ENCODE data around the gene TESK2.

The TESK2 gene

GRCh38 chr1:45508295-45509151, 17.6 kb upstream of the TESK2 start:
- H3K27ac ChIP-seq (ENCODE audit: low read length): no peak overlapping the region
- H3K9me3 ChIP-seq (ENCODE audit: control insufficient read depth in 2 of 2, low read length in 2 of 2): no peaks in the 10 kb centered on the region
- peaks cover 5% of the 10 kb centered on the region for H3K4me1 ChIP-seq (ENCODE audit: control insufficient read depth, insufficient read depth, low read length)
- no peak overlapping the region for H3K4me3 ChIP-seq (ENCODE audit: low read length in 2 of 2)
- no peaks in the 10 kb centered on the region for H3K27me3 ChIP-seq (ENCODE audit: control insufficient read depth in 1 of 2, insufficient read depth in 2 of 2, low read length in 2 of 2)
- peak overlapping the region in 1 of 2 donors; percentile 36 for H3K9ac ChIP-seq (ENCODE audit: low read length in 2 of 2)
- H3K36me3 ChIP-seq (ENCODE audit: control insufficient read depth in 2 of 2, insufficient read depth in 2 of 2, low read length in 2 of 2): peaks cover 40 to 41% of the 10 kb centered on the region in 2 donors

GRCh38 chr1:45507893-45508292, 16.9 kb upstream of the TESK2 start:
- H3K4me3 ChIP-seq (ENCODE audit: low read length in 2 of 2): no peak overlapping the region
- H3K9me3 ChIP-seq (ENCODE audit: control insufficient read depth in 2 of 2, low read length in 2 of 2): no peaks in the 10 kb centered on the region
- peaks cover 5% of the 10 kb centered on the region for H3K4me1 ChIP-seq (ENCODE audit: control insufficient read depth, insufficient read depth, low read length)
- no peak overlapping the region for H3K9ac ChIP-seq (ENCODE audit: low read length in 2 of 2)
- peak overlapping the region; percentile 18 for H3K27ac ChIP-seq (ENCODE audit: low read length)
- H3K36me3 ChIP-seq (ENCODE audit: control insufficient read depth in 2 of 2, insufficient read depth in 2 of 2, low read length in 2 of 2): peaks cover 36 to 40% of the 10 kb centered on the region in 2 donors
- no peaks in the 10 kb centered on the region for H3K27me3 ChIP-seq (ENCODE audit: control insufficient read depth in 1 of 2, insufficient read depth in 2 of 2, low read length in 2 of 2)

- Histone ChIP-seq H3K36me3 (ENCODE audit: control insufficient read depth in 2 of 2, insufficient read depth in 2 of 2, low read length in 2 of 2) (peaks cover 32 to 34% of the 10 kb centered on the region in 2 donors), H3K27ac (ENCODE audit: low read length) (no peak overlapping the region), H3K4me3 (ENCODE audit: low read length in 2 of 2) (no peak overlapping the region), H3K4me1 (ENCODE audit: control insufficient read depth, insufficient read depth, low read length) (peaks cover 5% of the 10 kb centered on the region), H3K9ac (ENCODE audit: low read length in 2 of 2) (no peak overlapping the region), H3K9me3 (ENCODE audit: control insufficient read depth in 2 of 2, low read length in 2 of 2) (no peaks in the 10 kb centered on the region), H3K27me3 (ENCODE audit: control insufficient read depth in 1 of 2, insufficient read depth in 2 of 2, low read length in 2 of 2) (no peaks in the 10 kb centered on the region)
These were observed 16.2 kb upstream of the TESK2 start for GRCh38 chr1:45507195-45507594.

GRCh38 chr1:45503462-45504360, 12.7 kb upstream of the TESK2 start:
- no peaks in the 10 kb centered on the region for H3K9me3 ChIP-seq (ENCODE audit: control insufficient read depth in 2 of 2, low read length in 2 of 2)
- H3K4me1 ChIP-seq (ENCODE audit: control insufficient read depth, insufficient read depth, low read length): peaks cover 24% of the 10 kb centered on the region
- H3K4me3 ChIP-seq (ENCODE audit: low read length in 2 of 2): no peak overlapping the region
- no peak overlapping the region for H3K27ac ChIP-seq (ENCODE audit: low read length)
- H3K27me3 ChIP-seq (ENCODE audit: control insufficient read depth in 1 of 2, insufficient read depth in 2 of 2, low read length in 2 of 2): no peaks in the 10 kb centered on the region
- no peak overlapping the region for H3K9ac ChIP-seq (ENCODE audit: low read length in 2 of 2)
- peaks cover 11% of the 10 kb centered on the region in 2 donors for H3K36me3 ChIP-seq (ENCODE audit: control insufficient read depth in 2 of 2, insufficient read depth in 2 of 2, low read length in 2 of 2)

GRCh38 chr1:45501505-45501859, 10.5 kb upstream of the TESK2 start:
- Histone ChIP-seq H3K4me1 (ENCODE audit: control insufficient read depth, insufficient read depth, low read length) (peaks cover 20% of the 10 kb centered on the region), H3K27ac (ENCODE audit: low read length) (no peak overlapping the region), H3K9ac (ENCODE audit: low read length in 2 of 2) (no peak overlapping the region)

GRCh38 chr1:45499415-45499769, 8.4 kb upstream of the TESK2 start:
- H3K9ac ChIP-seq (ENCODE audit: low read length in 2 of 2): peak overlapping the region; percentile 67 to 81
- peaks cover 0 to 2% of the 10 kb centered on the region in 2 donors for H3K36me3 ChIP-seq (ENCODE audit: control insufficient read depth in 2 of 2, insufficient read depth in 2 of 2, low read length in 2 of 2)
- peaks cover 20% of the 10 kb centered on the region for H3K4me1 ChIP-seq (ENCODE audit: control insufficient read depth, insufficient read depth, low read length)
- H3K27me3 ChIP-seq (ENCODE audit: control insufficient read depth in 1 of 2, insufficient read depth in 2 of 2, low read length in 2 of 2): no peaks in the 10 kb centered on the region
- H3K4me3 ChIP-seq (ENCODE audit: low read length in 2 of 2): peak overlapping the region; percentile 92 to 98
- H3K9me3 ChIP-seq (ENCODE audit: control insufficient read depth in 2 of 2, low read length in 2 of 2): no peaks in the 10 kb centered on the region
- H3K27ac ChIP-seq (ENCODE audit: low read length): no peak overlapping the region

More at GRCh38 chr1:45501505-45501859, 10.5 kb upstream of the TESK2 start:
- no peaks in the 10 kb centered on the region for H3K27me3 ChIP-seq (ENCODE audit: control insufficient read depth in 1 of 2, insufficient read depth in 2 of 2, low read length in 2 of 2)
- H3K36me3 ChIP-seq (ENCODE audit: control insufficient read depth in 2 of 2, insufficient read depth in 2 of 2, low read length in 2 of 2): no peaks in the 10 kb centered on the region
- H3K4me3 ChIP-seq (ENCODE audit: low read length in 2 of 2): no peak overlapping the region
- no peaks in the 10 kb centered on the region for H3K9me3 ChIP-seq (ENCODE audit: control insufficient read depth in 2 of 2, low read length in 2 of 2)

GRCh38 chr1:45498279-45498678, 7.3 kb upstream of the TESK2 start:
- peaks cover 20% of the 10 kb centered on the region for H3K4me1 ChIP-seq (ENCODE audit: control insufficient read depth, insufficient read depth, low read length)
- no peak overlapping the region for H3K9ac ChIP-seq (ENCODE audit: low read length in 2 of 2)
- H3K4me3 ChIP-seq (ENCODE audit: low read length in 2 of 2): no peak overlapping the region
- H3K27me3 ChIP-seq (ENCODE audit: control insufficient read depth in 1 of 2, insufficient read depth in 2 of 2, low read length in 2 of 2): no peaks in the 10 kb centered on the region
- peaks cover 0 to 2% of the 10 kb centered on the region in 2 donors for H3K36me3 ChIP-seq (ENCODE audit: control insufficient read depth in 2 of 2, insufficient read depth in 2 of 2, low read length in 2 of 2)
- H3K9me3 ChIP-seq (ENCODE audit: control insufficient read depth in 2 of 2, low read length in 2 of 2): no peaks in the 10 kb centered on the region
- no peak overlapping the region for H3K27ac ChIP-seq (ENCODE audit: low read length)

- Histone ChIP-seq H3K9ac (ENCODE audit: low read length in 2 of 2) (no peak overlapping the region), H3K4me1 (ENCODE audit: control insufficient read depth, insufficient read depth, low read length) (peaks cover 12% of the 10 kb centered on the region), H3K27me3 (ENCODE audit: control insufficient read depth in 1 of 2, insufficient read depth in 2 of 2, low read length in 2 of 2) (no peaks in the 10 kb centered on the region), H3K27ac (ENCODE audit: low read length) (no peak overlapping the region), H3K36me3 (ENCODE audit: control insufficient read depth in 2 of 2, insufficient read depth in 2 of 2, low read length in 2 of 2) (peaks cover 0 to 2% of the 10 kb centered on the region in 2 donors), H3K4me3 (ENCODE audit: low read length in 2 of 2) (no peak overlapping the region), H3K9me3 (ENCODE audit: control insufficient read depth in 2 of 2, low read length in 2 of 2) (no peaks in the 10 kb centered on the region)
These were observed 2.2 kb upstream of the TESK2 start for GRCh38 chr1:45493116-45493697.

- H3K4me1 ChIP-seq (ENCODE audit: control insufficient read depth, insufficient read depth, low read length): peaks cover 12% of the 10 kb centered on the region
- H3K27ac ChIP-seq (ENCODE audit: low read length): no peak overlapping the region
- H3K27me3 ChIP-seq (ENCODE audit: control insufficient read depth in 1 of 2, insufficient read depth in 2 of 2, low read length in 2 of 2): no peaks in the 10 kb centered on the region
- peaks cover 0 to 2% of the 10 kb centered on the region in 2 donors for H3K36me3 ChIP-seq (ENCODE audit: control insufficient read depth in 2 of 2, insufficient read depth in 2 of 2, low read length in 2 of 2)
- no peaks in the 10 kb centered on the region for H3K9me3 ChIP-seq (ENCODE audit: control insufficient read depth in 2 of 2, low read length in 2 of 2)
- no peak overlapping the region for H3K9ac ChIP-seq (ENCODE audit: low read length in 2 of 2)
- H3K4me3 ChIP-seq (ENCODE audit: low read length in 2 of 2): no peak overlapping the region
These were observed 1.7 kb upstream of the TESK2 start for GRCh38 chr1:45492691-45493090.

- Histone ChIP-seq H3K4me1 (ENCODE audit: control insufficient read depth, insufficient read depth, low read length) (peaks cover 12% of the 10 kb centered on the region), H3K27me3 (ENCODE audit: control insufficient read depth in 1 of 2, insufficient read depth in 2 of 2, low read length in 2 of 2) (no peaks in the 10 kb centered on the region), H3K9me3 (ENCODE audit: control insufficient read depth in 2 of 2, low read length in 2 of 2) (no peaks in the 10 kb centered on the region), H3K27ac (ENCODE audit: low read length) (peak overlapping the region; percentile 58), H3K36me3 (ENCODE audit: control insufficient read depth in 2 of 2, insufficient read depth in 2 of 2, low read length in 2 of 2) (peaks cover 0 to 2% of the 10 kb centered on the region in 2 donors), H3K9ac (ENCODE audit: low read length in 2 of 2) (peak overlapping the region in 1 of 2 donors; percentile 58), H3K4me3 (ENCODE audit: low read length in 2 of 2) (peak overlapping the region; percentile 45 to 88)
These were observed 711 bp upstream of the TESK2 start for GRCh38 chr1:45491487-45492260.

Data from stomach smooth muscle (tissue), 2 donors.